Endothelial cell of umbilical vein (primary cell): ENCODE measurements around the gene ARHGAP10.

Source experiments
- CTCF ChIP-seq, 2 donors: IDR thresholded peaks; 1 replicate in 1 of 2; 2 replicates in 1 of 2; pipeline ENCODE4 v1.5.1; 2011; ENCODE audit warnings: low read length in 2 of 2, mild to moderate bottlenecking in 2 of 2, moderate library complexity in 2 of 2, control low read depth in 1 of 2, inconsistent platforms in 1 of 2, low read depth in 1 of 2; ENCODE audit not compliant: insufficient read depth in 1 of 2; ENCODE audit errors: extremely low read depth in 1 of 2
- EZH2 ChIP-seq: IDR thresholded peaks from 2 replicates; pipeline ENCODE4 v1.6.1; 2012; ENCODE audit warnings: borderline replicate concordance, low read depth, mild to moderate bottlenecking, moderate library complexity, low read length, inconsistent platforms; ENCODE audit not compliant: severe bottlenecking
- GATA2 ChIP-seq: IDR thresholded peaks from 2 replicates; pipeline ENCODE4 v1.7.0; 2011; ENCODE audit warnings: low read depth, mild to moderate bottlenecking, moderate library complexity, mixed read lengths, low read length; ENCODE audit not compliant: insufficient read length, insufficient read depth
- MAX ChIP-seq: IDR thresholded peaks from 2 replicates; pipeline ENCODE4 v1.6.1; 2011; ENCODE audit not compliant: insufficient read depth, insufficient read length
- POLR2A ChIP-seq: IDR thresholded peaks from 2 replicates; pipeline ENCODE4 v1.6.1; 2012; ENCODE audit warnings: low read depth, mild to moderate bottlenecking, control low read depth, low read length
- POLR2AphosphoS5 ChIP-seq: IDR thresholded peaks from 2 replicates; pipeline ENCODE4 v1.6.1; 2012; ENCODE audit warnings: low read depth, mild to moderate bottlenecking, control low read depth, low read length, moderate library complexity; ENCODE audit not compliant: insufficient read depth

- TF ChIP-seq GATA2 (no peak), CTCF (IDR thresholded peaks at IDR 0.05; ENCODE audit: extremely low read depth in 1 of 2, insufficient read depth in 1 of 2, low read depth in 1 of 2, low read length in 2 of 2) (no peak), EZH2 (no peak), MAX (no peak), POLR2AphosphoS5 (no peak), POLR2A (no peak)
Measured at GRCh38 chr4:148118633-148119032, 386.7 kb downstream of the ARHGAP10 start.
